Measurements from ENCODE around the gene KRT16.
"Not testable (repeated sequence)": the region's sequence is repeated elsewhere in the genome, so short reads cannot be mapped to it uniquely, and the experiment has no call there.

The KRT16 gene

GRCh38 chr17:41592601-41593305 lies 19.8 kb downstream of the KRT16 start:
- H3K4me3 ChIP-seq (ENCODE audit: low read depth, low read length) = no peak overlapping the region
- DNase-seq (ENCODE audit: low read depth) = no peak

GRCh38 chr17:41589301-41589700 lies 23.3 kb downstream of the KRT16 start:
- H3K4me3 ChIP-seq (ENCODE audit: low read depth, low read length) = no peak overlapping the region
- no peak for DNase-seq (ENCODE audit: low read depth)

- no peak for DNase-seq (ENCODE audit: low read depth)
- H3K4me3 ChIP-seq (ENCODE audit: low read depth, low read length) = no peak overlapping the region
Observed at GRCh38 chr17:41588126-41588810, 24.3 kb downstream of the KRT16 start.

GRCh38 chr17:41586863-41587495 lies 25.6 kb downstream of the KRT16 start, which contains the start of gene KRT14:
Gene KRT14 (minus strand): TSS chr17:41586895. CDS start chr17:41586834, 61 bp downstream.
- no peak within 1 kb of the TSS for H3K4me3 ChIP-seq (ENCODE audit: low read depth, low read length)
- DNase-seq (ENCODE audit: low read depth) = no peak

GRCh38 chr17:41585301-41586056 lies 27.1 kb downstream of the KRT16 start:
- no peak for DNase-seq (ENCODE audit: low read depth)
- H3K4me3 ChIP-seq (ENCODE audit: low read depth, low read length) = no peak overlapping the region

GRCh38 chr17:41584331-41584927 lies 28.1 kb downstream of the KRT16 start:
- not testable (repeated sequence) for DNase-seq (ENCODE audit: low read depth); H3K4me3 ChIP-seq (ENCODE audit: low read depth, low read length)

GRCh38 chr17:41583137-41584127 lies 29.1 kb downstream of the KRT16 start:
- DNase-seq (ENCODE audit: low read depth) = no peak
- H3K4me3 ChIP-seq (ENCODE audit: low read depth, low read length) = no peak overlapping the region

GRCh38 chr17:41582061-41582968 lies 30.3 kb downstream of the KRT16 start:
- not testable (repeated sequence) for H3K4me3 ChIP-seq (ENCODE audit: low read depth, low read length); DNase-seq (ENCODE audit: low read depth)

GRCh38 chr17:41581366-41582060 lies 31.1 kb downstream of the KRT16 start:
- no peak overlapping the region for H3K4me3 ChIP-seq (ENCODE audit: low read depth, low read length)
- no peak for DNase-seq (ENCODE audit: low read depth)

- H3K4me3 ChIP-seq (ENCODE audit: low read depth, low read length) = no peak overlapping the region
- DNase-seq (ENCODE audit: low read depth) = no peak
Observed at GRCh38 chr17:41580687-41581365, 31.7 kb downstream of the KRT16 start.

- H3K4me3 ChIP-seq (ENCODE audit: low read depth, low read length) = no peak overlapping the region
- DNase-seq (ENCODE audit: low read depth) = no peak
Observed at GRCh38 chr17:41580244-41580575, 32.4 kb downstream of the KRT16 start.

GRCh38 chr17:41579484-41580243 lies 32.9 kb downstream of the KRT16 start:
- no peak overlapping the region for H3K4me3 ChIP-seq (ENCODE audit: low read depth, low read length)
- DNase-seq (ENCODE audit: low read depth) = peak; percentile 12

GRCh38 chr17:41578971-41579370 lies 33.6 kb downstream of the KRT16 start:
- no peak for DNase-seq (ENCODE audit: low read depth)

GRCh38 chr17:41578538-41578937 lies 34.0 kb downstream of the KRT16 start:
- H3K4me3 ChIP-seq (ENCODE audit: low read depth, low read length) = no peak overlapping the region
- no peak for DNase-seq (ENCODE audit: low read depth)

More at GRCh38 chr17:41578971-41579370, 33.6 kb downstream of the KRT16 start:
- no peak overlapping the region for H3K4me3 ChIP-seq (ENCODE audit: low read depth, low read length)

GRCh38 chr17:41576740-41577139 lies 35.8 kb downstream of the KRT16 start:
- DNase-seq (ENCODE audit: low read depth); H3K4me3 ChIP-seq (ENCODE audit: low read depth, low read length): not testable (repeated sequence)

- no peak for DNase-seq (ENCODE audit: low read depth)
- H3K4me3 ChIP-seq (ENCODE audit: low read depth, low read length) = no peak overlapping the region
Observed at GRCh38 chr17:41575336-41575735, 37.2 kb downstream of the KRT16 start.

All from skeletal muscle cell (primary cell).